Measurements from ENCODE around the gene ERVV-1. TPM values are rescaled to one million over a fixed set of nuclear protein-coding genes. Genes with fewer than 3 reads are reported as not detected.
"Not testable (repeated sequence)": the region's sequence is repeated elsewhere in the genome, so short reads cannot be mapped to it uniquely, and the experiment has no call there.

The ERVV-1 gene
- total and polyA plus RNA-seq, 8 donors = not detected

DNA sequence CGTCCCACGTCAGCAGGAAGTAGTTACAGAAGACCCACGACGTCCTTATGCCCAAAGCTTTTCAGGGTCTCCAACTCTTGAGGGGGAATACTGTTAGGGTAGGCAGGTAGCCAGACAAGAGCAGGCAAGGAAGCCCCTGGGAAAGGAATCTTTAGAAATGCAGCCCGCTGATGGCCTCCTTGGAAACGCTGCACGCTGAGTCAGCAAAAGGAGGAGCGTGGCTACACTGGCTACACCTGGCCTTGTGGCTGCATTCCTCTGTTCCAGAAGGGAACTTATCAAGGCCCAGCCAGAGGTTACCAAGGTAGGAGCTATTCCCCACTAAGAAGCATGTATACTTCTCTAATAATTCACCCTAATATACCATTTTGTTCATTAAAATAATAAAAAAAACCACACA lies 2.0 kb downstream of the ERVV-1 start:
- Histone ChIP-seq H3K27me3 (peaks cover 0 to 1% (median 0%) of the 10 kb centered on the region in 3 donors), H3K27ac (no peak overlapping the region), H3K4me1 (no peaks in the 10 kb centered on the region), H3K36me3 (no peaks in the 10 kb centered on the region), H3K4me3 (no peak overlapping the region), H3K9me3 (peaks cover 0 to 64% (median 16%) of the 10 kb centered on the region in 4 donors)
- DNase-seq = no peak
- intact Hi-C loops (cut with DNase I; ENCODE audit: low total_unique reads) = no loop called here
- WGBS, 5 donors = 79 to 87% (median 80%) methylated on average over 8 of the region's 8 CpGs
- TF ChIP-seq, protein P1, sequence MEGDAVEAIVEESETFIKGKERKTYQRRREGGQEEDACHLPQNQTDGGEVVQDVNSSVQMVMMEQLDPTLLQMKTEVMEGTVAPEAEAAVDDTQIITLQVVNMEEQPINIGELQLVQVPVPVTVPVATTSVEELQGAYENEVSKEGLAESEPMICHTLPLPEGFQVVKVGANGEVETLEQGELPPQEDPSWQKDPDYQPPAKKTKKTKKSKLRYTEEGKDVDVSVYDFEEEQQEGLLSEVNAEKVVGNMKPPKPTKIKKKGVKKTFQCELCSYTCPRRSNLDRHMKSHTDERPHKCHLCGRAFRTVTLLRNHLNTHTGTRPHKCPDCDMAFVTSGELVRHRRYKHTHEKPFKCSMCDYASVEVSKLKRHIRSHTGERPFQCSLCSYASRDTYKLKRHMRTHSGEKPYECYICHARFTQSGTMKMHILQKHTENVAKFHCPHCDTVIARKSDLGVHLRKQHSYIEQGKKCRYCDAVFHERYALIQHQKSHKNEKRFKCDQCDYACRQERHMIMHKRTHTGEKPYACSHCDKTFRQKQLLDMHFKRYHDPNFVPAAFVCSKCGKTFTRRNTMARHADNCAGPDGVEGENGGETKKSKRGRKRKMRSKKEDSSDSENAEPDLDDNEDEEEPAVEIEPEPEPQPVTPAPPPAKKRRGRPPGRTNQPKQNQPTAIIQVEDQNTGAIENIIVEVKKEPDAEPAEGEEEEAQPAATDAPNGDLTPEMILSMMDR (IDR thresholded peaks at IDR 0.05) = no peak
- no peak for TF ChIP-seq EP300 (IDR thresholded peaks at IDR 0.05)
- no peak for TF ChIP-seq POLR2A (IDR thresholded peaks at IDR 0.05)
- TF ChIP-seq POLR2AphosphoS5 (IDR thresholded peaks at IDR 0.05) = no peak

DNA sequence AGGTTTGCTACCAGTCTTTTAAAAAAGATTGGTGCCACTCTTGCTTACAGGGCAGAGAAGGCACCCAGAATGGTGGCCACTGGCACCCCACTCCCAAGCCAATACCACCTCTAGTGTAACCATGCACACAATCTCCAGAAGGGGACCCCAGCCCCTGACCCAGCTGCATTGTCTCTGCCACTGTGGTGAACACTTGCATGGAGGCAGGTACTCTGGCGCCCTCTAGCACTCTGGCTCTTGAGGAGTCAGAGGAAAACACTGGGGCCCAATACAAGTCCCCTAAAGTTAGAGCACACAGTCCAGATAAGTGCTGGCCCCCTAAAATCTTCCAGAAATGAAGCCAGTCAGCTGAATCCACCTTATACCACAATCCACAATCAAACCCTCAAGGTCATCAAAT lies 6.0 kb downstream of the ERVV-1 start:
- WGBS, 5 donors = 0 to 40% (median 18%) methylated on average over 1 of the region's 1 CpG
- Histone ChIP-seq H3K4me1 (no peaks in the 10 kb centered on the region), H3K9me3 (peaks cover 0 to 88% (median 23%) of the 10 kb centered on the region in 4 donors), H3K4me3 (no peak overlapping the region), H3K27me3 (no peaks in the 10 kb centered on the region), H3K36me3 (no peaks in the 10 kb centered on the region), H3K27ac (no peak overlapping the region)
- peak in 1 of 2 donors; percentile 9 for DNase-seq
- TF ChIP-seq, protein P1 (IDR thresholded peaks at IDR 0.05) = no peak
- TF ChIP-seq POLR2A (IDR thresholded peaks at IDR 0.05) (no peak), POLR2AphosphoS5 (IDR thresholded peaks at IDR 0.05) (no peak), EP300 (IDR thresholded peaks at IDR 0.05) (no peak)
- intact Hi-C loops (cut with DNase I; ENCODE audit: low total_unique reads) = no loop called here

- H3K27me3 ChIP-seq; H3K4me1 ChIP-seq; H3K36me3 ChIP-seq; DNase-seq; H3K4me3 ChIP-seq; H3K27ac ChIP-seq; intact Hi-C loops (cut with DNase I; ENCODE audit: low total_unique reads): not testable (repeated sequence)
- peaks cover 0 to 90% (median 12%) of the 10 kb centered on the region in 4 donors for H3K9me3 ChIP-seq
- WGBS, 5 donors = 19 to 42% (median 37%) methylated on average over 6 to 7 of the region's 7 CpGs
These were observed 14.6 kb downstream of the ERVV-1 start for GRCh38 chr19:53028306-53028705.

DNA sequence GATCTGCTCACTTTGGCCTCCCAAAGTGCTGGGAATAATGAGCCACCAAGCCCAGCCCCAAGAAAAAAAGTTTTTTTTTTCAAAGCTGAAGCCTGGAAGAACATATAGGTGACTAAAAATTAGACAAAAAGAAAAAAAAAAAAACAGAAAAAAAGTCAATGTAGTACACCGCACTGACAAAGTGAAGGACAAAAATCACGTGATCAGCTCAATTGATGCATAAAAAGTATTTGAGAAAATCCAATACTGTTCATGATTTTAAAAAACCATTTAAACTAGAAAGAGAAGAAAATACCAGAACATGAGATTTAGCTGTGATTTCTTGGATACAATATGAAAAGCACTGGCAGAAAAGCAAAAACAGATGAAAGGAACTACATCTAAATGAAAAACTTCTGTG lies 20.3 kb downstream of the ERVV-1 start:
- Histone ChIP-seq H3K4me3 (no peak overlapping the region), H3K27me3 (peaks cover 5 to 31% (median 12%) of the 10 kb centered on the region in 3 donors), H3K36me3 (peaks cover 0 to 3% (median 0%) of the 10 kb centered on the region in 4 donors), H3K4me1 (no peaks in the 10 kb centered on the region), H3K9me3 (peaks cover 4 to 88% (median 43%) of the 10 kb centered on the region in 4 donors), H3K27ac (no peak overlapping the region)
- DNase-seq = no peak
- TF ChIP-seq POLR2AphosphoS5 (IDR thresholded peaks at IDR 0.05) = no peak
- TF ChIP-seq, protein P1 (IDR thresholded peaks at IDR 0.05) = no peak
- TF ChIP-seq EP300 (IDR thresholded peaks at IDR 0.05) = no peak
- TF ChIP-seq POLR2A (IDR thresholded peaks at IDR 0.05) = no peak
- 83 to 97% (median 88%) methylated on average over 2 of the region's 2 CpGs for WGBS, 5 donors
- intact Hi-C loops (cut with DNase I; ENCODE audit: low total_unique reads) = no loop called here

DNA sequence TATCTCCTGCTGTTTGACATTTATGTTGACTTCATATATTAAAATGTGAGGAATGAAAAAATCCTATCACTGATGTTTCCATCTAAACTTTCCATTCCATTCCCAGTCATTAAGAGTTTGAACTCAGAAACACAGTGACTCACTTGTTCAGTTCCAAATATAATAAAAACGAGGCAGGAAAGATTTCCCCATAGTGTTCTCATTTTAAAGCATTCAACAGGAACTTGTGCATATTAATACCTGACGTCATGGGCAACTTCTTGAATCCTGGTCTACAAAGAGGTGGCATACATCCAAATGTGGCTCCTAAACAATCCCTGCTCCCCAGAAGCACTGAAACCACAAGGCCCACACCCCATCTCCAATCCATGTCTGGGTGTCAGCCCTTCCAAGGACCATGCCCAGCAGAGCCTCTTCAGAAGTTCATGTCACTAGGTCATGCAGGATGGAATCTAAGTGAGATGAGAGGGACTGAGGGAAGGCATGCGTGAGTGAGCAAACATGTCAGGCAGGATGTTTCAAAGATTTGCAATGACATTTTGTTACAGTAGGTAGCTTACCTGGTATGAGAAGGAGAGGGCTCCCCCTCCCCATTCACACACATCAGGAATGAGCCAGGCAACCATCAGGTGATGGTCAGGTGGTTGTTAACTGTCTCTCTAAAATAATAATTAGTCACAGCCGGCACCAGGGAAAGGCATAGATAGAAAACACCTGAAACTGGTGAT lies 21.4 kb downstream of the ERVV-1 start:
- Histone ChIP-seq H3K9me3 (peaks cover 4 to 88% (median 45%) of the 10 kb centered on the region in 4 donors), H3K36me3 (peaks cover 0 to 3% (median 0%) of the 10 kb centered on the region in 4 donors), H3K27ac (no peak overlapping the region), H3K4me1 (no peaks in the 10 kb centered on the region), H3K27me3 (peaks cover 5 to 37% (median 12%) of the 10 kb centered on the region in 3 donors), H3K4me3 (no peak overlapping the region)
- no peak for DNase-seq
- WGBS, 5 donors = 68 to 79% (median 77%) methylated on average over 4 of the region's 4 CpGs
- TF ChIP-seq POLR2A (IDR thresholded peaks at IDR 0.05) (no peak), EP300 (IDR thresholded peaks at IDR 0.05) (no peak)
- TF ChIP-seq, protein P1 (IDR thresholded peaks at IDR 0.05) = no peak
- intact Hi-C loops (cut with DNase I; ENCODE audit: low total_unique reads) = no loop called here

All from stomach (tissue), 9 donors.